HL-60/S4 treated with retinoic acid at 250 ng/mL for 4 days and 3 days (cell line): Measurements from ENCODE around the gene PRCD.
"Not testable (repeated sequence)": the region's sequence is repeated elsewhere in the genome, so short reads cannot be mapped to it uniquely, and the experiment has no call there.

ENCODE experiments used
- in situ Hi-C: fragments of 300-500 bp; cut with MboI; formaldehyde crosslinking; loops from 2 replicates; pipeline ENCODE4 v1.7.0; 2022; ENCODE audit warnings: low sequenced_read_pairs

The PRCD gene

GRCh38 chr17:76551685-76552084 lies 11.8 kb downstream of the PRCD start:
- in situ Hi-C loops: no loop called here

GRCh38 chr17:76553178-76553908 lies 13.5 kb downstream of the PRCD start:
- in situ Hi-C loops: no loop called here

- in situ Hi-C loops: no loop called here
Observed at GRCh38 chr17:76554131-76554530, 14.3 kb downstream of the PRCD start.

- in situ Hi-C loops: no loop called here
Observed at GRCh38 chr17:76556765-76557367, 17.0 kb downstream of the PRCD start.

DNA sequence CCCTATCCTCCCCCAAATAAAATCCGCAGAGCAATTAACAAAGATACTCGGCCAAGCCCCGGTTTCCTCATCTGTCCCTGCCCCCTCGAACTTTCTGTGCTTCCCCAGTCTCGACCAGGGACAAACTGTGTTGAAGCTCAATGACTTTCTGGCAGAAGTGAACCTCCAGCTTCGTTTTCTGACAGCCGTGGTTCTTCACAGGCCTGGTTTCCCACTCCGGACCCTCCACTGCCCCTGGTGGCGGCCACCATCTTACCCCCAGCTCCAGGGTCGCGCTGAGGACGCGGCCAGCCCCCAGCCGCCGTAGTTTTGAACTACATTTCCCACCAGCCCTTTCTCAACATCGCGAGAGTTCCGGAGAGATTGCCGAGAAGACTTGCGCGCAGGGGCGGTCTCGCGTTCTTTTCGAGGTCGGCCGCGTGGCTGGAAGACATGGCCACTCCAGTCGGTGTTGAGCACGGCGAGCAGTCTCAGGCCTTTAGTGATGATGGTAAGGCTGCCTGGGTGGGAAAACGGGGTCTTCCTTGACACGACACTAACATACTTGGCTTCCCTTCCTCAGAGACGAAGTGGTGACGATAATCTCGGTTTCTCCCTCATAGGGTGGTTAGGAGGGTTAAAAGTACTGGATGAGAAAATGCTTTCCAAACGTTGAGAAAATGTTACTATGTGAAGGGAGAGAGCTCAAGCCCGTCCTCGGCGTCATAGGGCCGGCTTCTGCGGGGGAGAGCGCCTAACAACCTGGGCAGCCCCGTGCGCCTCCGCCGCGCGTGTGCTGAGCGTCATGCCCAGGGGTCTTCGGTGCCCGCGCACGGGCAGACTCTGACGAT lies 17.7 kb downstream of the PRCD start:
- in situ Hi-C loops: no loop called here

GRCh38 chr17:76558198-76559095 lies 18.6 kb downstream of the PRCD start:
- in situ Hi-C loops: no loop called here

- in situ Hi-C loops: not testable (repeated sequence)
Observed at GRCh38 chr17:76559460-76559859, 19.6 kb downstream of the PRCD start.

GRCh38 chr17:76560036-76560876 lies 20.4 kb downstream of the PRCD start:
- in situ Hi-C loops: no loop called here

DNA sequence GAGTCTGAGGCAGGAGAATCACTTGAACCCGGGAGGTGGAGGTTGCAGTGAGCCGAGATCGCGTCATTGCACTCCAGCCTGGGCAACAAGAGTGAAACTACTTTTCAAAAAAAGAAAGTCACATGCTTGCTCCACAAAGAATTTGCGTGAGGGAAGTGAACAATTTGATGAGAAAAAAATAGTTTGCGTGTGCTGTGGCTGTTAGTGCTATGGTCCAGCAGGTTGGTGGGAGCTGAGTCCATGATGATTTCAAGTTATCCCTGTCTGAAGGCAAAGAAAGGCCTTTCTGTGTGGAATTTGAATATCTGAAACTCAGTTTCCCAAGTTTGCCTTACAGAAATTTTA lies 21.0 kb downstream of the PRCD start:
- in situ Hi-C loops: no loop called here

DNA sequence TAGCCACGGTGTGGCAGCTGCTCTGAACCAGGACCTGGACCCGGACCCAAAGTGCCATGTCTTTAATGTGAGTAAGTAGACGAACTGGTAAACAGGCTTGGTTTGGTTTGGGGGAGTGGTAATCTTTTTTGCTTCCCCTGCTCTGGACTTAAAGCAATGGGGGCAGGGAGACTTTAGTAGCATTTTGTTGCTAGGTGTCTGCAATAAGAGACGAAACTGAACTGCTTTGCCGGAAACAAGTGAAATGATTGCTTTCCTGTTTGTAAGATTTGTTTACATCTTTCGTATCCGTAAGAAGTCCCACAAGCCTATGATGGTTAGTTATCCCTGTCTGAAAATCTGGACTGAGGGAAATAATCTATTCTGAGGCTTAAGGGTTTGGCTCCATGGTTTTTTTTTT lies 21.5 kb downstream of the PRCD start:
- in situ Hi-C loops: no loop called here

DNA sequence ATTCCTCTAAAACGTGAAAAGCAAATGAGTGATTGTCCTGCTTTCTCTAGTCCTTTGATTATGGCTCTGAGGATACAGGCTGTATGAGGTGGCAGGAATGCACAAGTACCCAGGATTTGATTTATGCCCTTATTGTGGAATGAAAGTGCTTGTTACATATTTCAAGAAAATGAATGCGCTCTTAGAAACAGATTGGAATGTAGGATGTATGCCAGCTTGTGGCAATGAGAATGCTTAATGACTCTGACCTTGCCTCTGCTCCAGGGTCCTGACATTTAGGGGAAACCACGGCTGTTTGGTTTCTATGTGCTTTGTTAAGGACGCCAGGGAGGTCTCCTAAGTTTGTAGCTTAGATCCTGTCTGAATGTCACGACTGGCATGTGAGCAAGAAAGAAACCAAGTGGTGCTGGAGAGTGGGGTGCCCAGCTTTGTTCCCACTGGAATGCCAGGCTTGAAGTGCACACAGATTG lies 22.0 kb downstream of the PRCD start:
- in situ Hi-C loops: no loop called here

GRCh38 chr17:76562734-76563148 lies 22.9 kb downstream of the PRCD start:
- in situ Hi-C loops: no loop called here

DNA sequence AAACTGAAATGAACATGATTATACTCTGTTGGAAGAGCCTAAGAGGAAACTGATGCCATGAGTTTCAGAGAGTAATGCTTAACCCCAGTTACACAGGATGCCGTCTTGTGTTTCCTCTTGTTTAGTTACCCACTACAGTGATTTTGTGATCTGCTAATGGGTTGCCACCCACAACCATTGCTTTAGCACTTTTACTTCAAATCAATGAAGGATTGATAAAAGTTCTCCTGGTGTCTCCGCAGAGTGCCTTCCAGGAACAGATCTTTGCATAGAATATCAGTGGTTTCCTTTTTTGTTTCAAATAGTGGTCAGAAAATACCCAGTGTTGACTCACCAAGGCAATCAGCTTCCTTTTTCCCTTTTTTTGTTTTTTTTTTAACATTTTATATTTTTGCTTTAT lies 23.5 kb downstream of the PRCD start:
- in situ Hi-C loops: not testable (repeated sequence)

DNA sequence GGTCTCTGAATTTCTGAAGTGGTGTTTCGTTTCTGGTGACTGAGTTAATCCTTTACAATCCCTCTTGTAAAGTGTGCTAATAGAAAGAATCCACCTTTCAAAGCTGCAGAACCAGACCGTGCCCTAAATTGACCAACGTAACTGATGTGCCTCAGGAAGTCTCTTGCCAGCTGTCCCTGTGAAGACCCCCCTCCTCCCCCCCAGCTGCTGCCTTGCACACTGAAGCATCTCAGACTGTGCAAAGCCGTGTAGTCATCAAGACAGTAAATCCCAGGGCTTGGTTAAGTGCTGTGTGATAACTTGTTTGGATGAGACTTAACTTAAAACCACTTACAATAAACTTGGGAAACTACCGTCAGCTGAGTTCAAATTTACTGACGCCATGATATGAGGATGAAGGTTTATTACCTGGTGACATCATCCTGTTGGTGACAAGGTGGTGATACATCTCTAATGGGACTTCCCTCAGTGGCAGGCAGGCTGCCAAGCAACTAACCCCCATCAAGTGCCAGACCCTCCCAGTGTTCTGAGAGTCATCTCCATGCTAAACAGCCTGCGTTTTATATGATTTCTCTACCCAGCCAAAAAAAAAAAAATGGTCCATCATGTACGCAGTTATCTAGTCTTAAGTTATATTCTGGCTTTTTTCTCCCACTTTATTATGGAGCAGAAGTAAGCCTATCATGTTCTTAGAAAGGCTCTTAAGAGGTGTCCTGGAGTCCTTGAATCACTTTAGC lies 25.3 kb downstream of the PRCD start:
- in situ Hi-C loops: not testable (repeated sequence)

GRCh38 chr17:76565728-76566612 lies 26.1 kb downstream of the PRCD start:
- in situ Hi-C loops: no loop called here

- in situ Hi-C loops: no loop called here
Observed at GRCh38 chr17:76566613-76566943, 26.7 kb downstream of the PRCD start.

DNA sequence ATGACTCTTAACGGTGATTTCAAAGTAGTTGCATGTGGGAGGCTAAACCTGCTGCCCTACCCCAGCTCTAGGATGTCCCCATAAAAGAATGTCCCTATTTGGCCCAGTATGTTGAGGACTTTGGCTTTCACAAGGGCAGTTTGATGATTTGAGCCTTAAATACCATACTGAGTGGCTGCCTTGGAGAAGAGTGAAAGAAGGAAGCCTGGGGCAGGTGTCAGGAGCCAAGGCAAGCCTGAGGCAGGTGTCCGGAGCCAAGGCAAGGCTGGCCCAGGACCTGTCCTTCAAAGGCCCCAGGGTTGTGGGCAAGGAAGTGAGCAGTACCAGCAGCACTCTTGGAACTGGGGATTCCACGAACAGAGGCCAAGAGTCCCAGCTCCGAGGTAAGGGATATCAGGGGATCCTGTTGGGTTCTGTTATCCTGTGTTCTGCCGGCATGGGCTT lies 27.2 kb downstream of the PRCD start:
- in situ Hi-C loops: no loop called here
